Activated CD8-positive, alpha-beta T cell treated with anti-CD3 and anti-CD28 coated beads for 36 hours (primary cell): ENCODE data around the gene SLC9A9. TPM values are rescaled to one million over a fixed set of nuclear protein-coding genes. Genes with fewer than 3 reads are reported as not detected.

ENCODE experiments used
- ATAC-seq: fragments of 200-7000 bp; cut with Tn5 transposase; one replicate; pipeline ENCODE4 v1.10.0; 2021; ENCODE audit warnings: mild to moderate bottlenecking, moderate library complexity
- CTCF ChIA-PET: fragments of 350-600 bp; sonication (Branson Sonifier 250); formaldehyde crosslinking; loops from one replicate; lab custom pipeline; 2021; ENCODE audit warnings: antibody characterized with exemption; lab: Charles Lee
- POLR2A ChIA-PET: fragments of 350-600 bp; sonication (Branson Sonifier 250); formaldehyde crosslinking; loops from one replicate; lab custom pipeline; 2021; ENCODE audit warnings: antibody characterized with exemption; lab: Charles Lee
- DNase-seq: peaks from one replicate; pipeline ENCODE4 v3.0.0-alpha.2; 2020
- H3K27ac Mint-ChIP-seq: one replicate; pipeline ENCODE4 v1.8.0; 2021; ENCODE audit warnings: mild to moderate bottlenecking, mixed read lengths
- H3K27me3 Mint-ChIP-seq: one replicate; pipeline ENCODE4 v1.8.0; 2021; ENCODE audit warnings: mixed read lengths
- H3K36me3 Mint-ChIP-seq: one replicate; pipeline ENCODE4 v1.8.0; 2021; ENCODE audit warnings: low read depth, mixed read lengths
- H3K4me1 Mint-ChIP-seq: one replicate; pipeline ENCODE4 v1.8.0; 2021; ENCODE audit warnings: low read depth, mixed read lengths
- H3K4me3 Mint-ChIP-seq: one replicate; pipeline ENCODE4 v1.8.0; 2021; ENCODE audit warnings: mild to moderate bottlenecking, moderate library complexity, mixed read lengths
- H3K9me3 Mint-ChIP-seq: one replicate; pipeline ENCODE4 v1.8.0; 2021; ENCODE audit warnings: mixed read lengths
- intact Hi-C: fragments of 100-400 bp; cut with micrococcal nuclease; formaldehyde crosslinking; loops from one replicate; pipeline ENCODE4 v1.10.0; 2022
- total RNA-seq, 2 experiments: library from RNA; stranded (reverse); gene quantifications; one replicate each; pipeline ENCODE4 v1.2.3, GENCODE V29; 2021
- TF ChIP-seq, protein P1 (sequence below): fragments of 200-600 bp; IDR thresholded peaks from one replicate; pipeline ENCODE4 v1.8.0; 2022; ENCODE audit warnings: antibody characterized with exemption, mild to moderate bottlenecking

The SLC9A9 gene
- total RNA-seq, 2 experiments from 2014 or later = 1.9 to 2.2 TPM

DNA sequence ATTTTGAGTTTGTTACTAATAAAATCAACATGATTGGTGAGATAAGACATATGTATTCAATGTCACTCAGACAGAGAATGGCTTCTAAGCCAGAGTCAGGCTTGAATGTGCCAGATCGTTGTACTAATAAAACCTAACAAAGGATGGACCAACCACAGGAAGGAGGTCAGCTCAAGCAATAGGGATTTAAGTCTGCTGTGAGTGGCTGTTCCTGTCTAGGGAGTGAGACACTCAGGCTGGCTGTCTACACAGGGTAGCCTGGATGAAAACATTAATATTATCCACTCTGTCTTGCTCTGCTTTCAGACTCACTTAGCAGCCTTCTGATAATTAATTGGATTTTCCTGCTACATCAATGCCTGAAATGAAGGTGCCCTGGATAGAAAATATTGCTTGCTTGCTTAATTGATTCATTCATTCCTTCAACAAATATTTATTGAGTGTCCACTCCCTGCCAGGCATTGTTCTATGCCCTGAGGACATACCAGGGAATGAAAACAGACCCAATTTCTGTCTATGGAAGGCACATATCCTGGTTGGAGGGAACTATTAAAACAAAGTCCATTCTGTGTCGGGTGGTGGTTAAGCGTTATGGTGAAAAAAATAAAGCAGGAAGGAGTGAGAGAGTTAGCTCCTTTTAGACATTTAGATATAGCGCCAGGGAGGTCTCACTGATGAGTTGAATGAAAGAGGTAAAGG, 489.3 kb downstream of the SLC9A9 start:
- Mint-ChIP-seq H3K36me3 (no peaks in the 10 kb centered on the region), H3K9me3 (no peaks in the 10 kb centered on the region), H3K27me3 (no peaks in the 10 kb centered on the region), H3K4me3 (no peak overlapping the region), H3K27ac (no peak overlapping the region), H3K4me1 (peaks cover 20% of the 10 kb centered on the region)
- TF ChIP-seq, protein P1, sequence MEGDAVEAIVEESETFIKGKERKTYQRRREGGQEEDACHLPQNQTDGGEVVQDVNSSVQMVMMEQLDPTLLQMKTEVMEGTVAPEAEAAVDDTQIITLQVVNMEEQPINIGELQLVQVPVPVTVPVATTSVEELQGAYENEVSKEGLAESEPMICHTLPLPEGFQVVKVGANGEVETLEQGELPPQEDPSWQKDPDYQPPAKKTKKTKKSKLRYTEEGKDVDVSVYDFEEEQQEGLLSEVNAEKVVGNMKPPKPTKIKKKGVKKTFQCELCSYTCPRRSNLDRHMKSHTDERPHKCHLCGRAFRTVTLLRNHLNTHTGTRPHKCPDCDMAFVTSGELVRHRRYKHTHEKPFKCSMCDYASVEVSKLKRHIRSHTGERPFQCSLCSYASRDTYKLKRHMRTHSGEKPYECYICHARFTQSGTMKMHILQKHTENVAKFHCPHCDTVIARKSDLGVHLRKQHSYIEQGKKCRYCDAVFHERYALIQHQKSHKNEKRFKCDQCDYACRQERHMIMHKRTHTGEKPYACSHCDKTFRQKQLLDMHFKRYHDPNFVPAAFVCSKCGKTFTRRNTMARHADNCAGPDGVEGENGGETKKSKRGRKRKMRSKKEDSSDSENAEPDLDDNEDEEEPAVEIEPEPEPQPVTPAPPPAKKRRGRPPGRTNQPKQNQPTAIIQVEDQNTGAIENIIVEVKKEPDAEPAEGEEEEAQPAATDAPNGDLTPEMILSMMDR = no peak
- intact Hi-C loops = no loop called here
- DNase-seq = no peak
- no peak for ATAC-seq
- CTCF ChIA-PET = no interaction called here
- POLR2A ChIA-PET = no interaction called here

DNA sequence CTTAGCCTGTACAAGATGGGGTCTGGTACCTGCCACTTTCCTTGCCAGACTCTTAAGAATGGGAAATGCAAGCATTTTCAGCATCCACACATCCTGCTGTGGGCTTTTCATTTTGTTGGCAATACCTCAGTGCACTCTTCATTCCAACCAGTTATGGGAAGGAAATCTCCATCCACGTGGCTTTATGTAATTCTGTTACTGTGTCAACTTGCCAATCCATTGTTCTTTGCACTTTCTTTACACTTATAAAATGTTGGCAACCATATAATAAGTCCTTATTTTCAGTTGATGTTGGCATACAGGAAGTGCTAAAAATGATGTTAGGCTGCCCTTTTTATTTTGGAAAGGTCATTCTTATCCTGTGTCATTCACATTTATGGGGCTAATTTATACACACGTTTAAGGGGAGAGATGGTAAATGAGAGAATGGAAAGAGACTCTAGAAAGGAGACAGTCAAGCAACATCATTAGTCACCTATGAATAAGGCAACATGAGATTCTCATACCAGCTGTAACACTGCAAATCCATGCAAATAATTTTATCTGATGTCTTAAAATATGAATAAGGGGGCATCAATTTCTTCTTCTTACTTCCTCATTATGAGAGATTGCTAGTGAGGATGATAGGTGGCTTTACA, 490.0 kb downstream of the SLC9A9 start:
- ATAC-seq (peak; percentile 24), DNase-seq (no peak)
- no peak overlapping the region for H3K27ac Mint-ChIP-seq
- TF ChIP-seq, protein P1 = no peak
- H3K4me1 Mint-ChIP-seq = peaks cover 19% of the 10 kb centered on the region
- H3K36me3 Mint-ChIP-seq = no peaks in the 10 kb centered on the region
- CTCF ChIA-PET = no interaction called here
- H3K4me3 Mint-ChIP-seq = no peak overlapping the region
- intact Hi-C loops = no loop called here
- POLR2A ChIA-PET = no interaction called here
- no peaks in the 10 kb centered on the region for H3K9me3 Mint-ChIP-seq
- H3K27me3 Mint-ChIP-seq = no peaks in the 10 kb centered on the region

DNA sequence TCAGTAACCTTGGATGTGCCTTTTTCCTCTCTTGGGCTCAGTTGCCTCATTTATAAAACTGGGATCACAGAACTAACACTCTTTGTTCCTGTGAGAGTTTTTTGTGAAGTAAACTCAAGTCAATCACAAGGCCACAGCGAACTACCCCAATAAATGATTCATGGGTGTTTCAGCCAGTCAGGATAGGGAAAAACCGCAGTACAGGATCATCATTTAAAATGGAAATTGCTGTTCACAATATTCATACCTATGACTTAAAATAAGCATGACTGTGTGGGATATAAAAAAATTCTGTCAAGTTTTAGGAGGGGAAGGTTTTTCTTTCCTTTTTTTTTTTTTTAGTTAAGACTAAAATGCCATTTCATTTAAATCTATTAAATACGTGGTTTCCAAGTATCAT, 490.6 kb downstream of the SLC9A9 start:
- H3K4me3 Mint-ChIP-seq = no peak overlapping the region
- CTCF ChIA-PET = no interaction called here
- POLR2A ChIA-PET = no interaction called here
- no peaks in the 10 kb centered on the region for H3K36me3 Mint-ChIP-seq
- no peak for ATAC-seq
- DNase-seq = no peak
- no peak overlapping the region for H3K27ac Mint-ChIP-seq
- intact Hi-C loops = no loop called here
- TF ChIP-seq, protein P1 = no peak
- H3K27me3 Mint-ChIP-seq = no peaks in the 10 kb centered on the region
- no peaks in the 10 kb centered on the region for H3K9me3 Mint-ChIP-seq
- H3K4me1 Mint-ChIP-seq = peaks cover 13% of the 10 kb centered on the region

DNA sequence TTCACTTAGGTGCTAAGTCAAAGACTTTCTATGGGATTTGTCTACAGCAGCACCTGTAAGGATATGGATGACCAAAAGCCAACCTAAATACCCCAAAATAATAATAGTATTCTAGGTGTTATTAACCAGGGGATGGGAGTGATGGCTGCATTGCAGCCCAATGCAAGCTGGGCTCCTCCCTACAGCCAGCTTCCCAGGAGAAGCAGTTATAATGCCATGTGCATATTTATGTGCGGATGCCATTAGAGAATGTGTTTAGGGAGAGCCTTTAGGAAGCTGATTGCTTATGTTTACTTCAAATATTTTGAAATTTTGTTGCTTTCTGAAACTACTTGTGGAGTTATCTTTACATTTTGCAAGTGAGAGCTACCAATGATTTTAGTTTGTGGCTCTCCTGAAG, 491.4 kb downstream of the SLC9A9 start:
- no peaks in the 10 kb centered on the region for H3K36me3 Mint-ChIP-seq

DNA sequence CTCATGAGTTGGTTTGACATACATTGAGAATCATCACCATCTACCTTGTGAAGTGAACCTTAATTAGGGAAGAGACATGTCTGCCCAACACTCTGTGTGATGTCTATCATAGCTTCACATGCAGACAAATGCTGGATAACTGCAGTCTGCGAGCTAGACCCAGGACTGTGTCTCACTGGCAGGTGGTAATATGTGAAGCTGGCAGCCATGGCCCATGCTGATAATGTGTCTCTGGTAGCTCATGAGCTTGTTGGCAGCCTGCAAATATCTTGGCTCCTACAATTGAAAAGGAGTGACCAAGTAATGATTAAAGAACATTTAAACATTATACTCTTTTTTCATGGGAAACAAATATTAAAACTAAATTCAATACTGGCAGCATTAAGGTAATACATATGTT, 493.9 kb downstream of the SLC9A9 start:
- no peak for DNase-seq
- TF ChIP-seq, protein P1 = no peak
- no peak overlapping the region for H3K4me3 Mint-ChIP-seq
- no peak for ATAC-seq
- CTCF ChIA-PET = interaction anchor here (3.3 kb wide), 1 partner anchor 320 kb away, joined by 8 read pairs; no protein-coding TSS in a partner anchor
- intact Hi-C loops = no loop called here
- H3K4me1 Mint-ChIP-seq = peaks cover 3% of the 10 kb centered on the region
- POLR2A ChIA-PET = no interaction called here
- H3K36me3 Mint-ChIP-seq = no peaks in the 10 kb centered on the region
- no peaks in the 10 kb centered on the region for H3K27me3 Mint-ChIP-seq
- H3K27ac Mint-ChIP-seq = no peak overlapping the region
- H3K9me3 Mint-ChIP-seq = no peaks in the 10 kb centered on the region

More for the DNA sequence above, 491.4 kb downstream of the SLC9A9 start:
- TF ChIP-seq, protein P1 = no peak
- H3K4me3 Mint-ChIP-seq = no peak overlapping the region
- DNase-seq (no peak), ATAC-seq (no peak)
- intact Hi-C loops = no loop called here
- no peaks in the 10 kb centered on the region for H3K9me3 Mint-ChIP-seq
- H3K27me3 Mint-ChIP-seq = no peaks in the 10 kb centered on the region
- H3K27ac Mint-ChIP-seq = no peak overlapping the region
- peaks cover 4% of the 10 kb centered on the region for H3K4me1 Mint-ChIP-seq
- ChIA-PET POLR2A (no interaction called here), CTCF (no interaction called here)
